SU-DHL-6 (cell line): ENCODE data around the gene SYTL5.

Experiments
- CTCF ChIP-seq: fragments of 200-600 bp; sonication (generic); IDR thresholded peaks from one replicate; pipeline ENCODE4 v1.5.1; 2017; ENCODE audit warnings: antibody characterized with exemption, mild to moderate bottlenecking, low read length, moderate library complexity; ENCODE audit not compliant: insufficient read depth, poor library complexity, severe bottlenecking
- EZH2phosphoT487 ChIP-seq: fragments of 200-600 bp; sonication (generic), shearing (Covaris generic); conservative IDR thresholded peaks from 2 replicates; pipeline ENCODE4 v1.6.1; 2018; ENCODE audit warnings: mild to moderate bottlenecking, antibody characterized with exemption, low read length, moderate library complexity, mixed read lengths

GRCh38 chrX:38154340-38154739 lies 148.0 kb downstream of the SYTL5 start:
- no peak for TF ChIP-seq CTCF
- TF ChIP-seq EZH2phosphoT487 = no peak
